ENCODE results near the gene ETNPPL.

DNA sequence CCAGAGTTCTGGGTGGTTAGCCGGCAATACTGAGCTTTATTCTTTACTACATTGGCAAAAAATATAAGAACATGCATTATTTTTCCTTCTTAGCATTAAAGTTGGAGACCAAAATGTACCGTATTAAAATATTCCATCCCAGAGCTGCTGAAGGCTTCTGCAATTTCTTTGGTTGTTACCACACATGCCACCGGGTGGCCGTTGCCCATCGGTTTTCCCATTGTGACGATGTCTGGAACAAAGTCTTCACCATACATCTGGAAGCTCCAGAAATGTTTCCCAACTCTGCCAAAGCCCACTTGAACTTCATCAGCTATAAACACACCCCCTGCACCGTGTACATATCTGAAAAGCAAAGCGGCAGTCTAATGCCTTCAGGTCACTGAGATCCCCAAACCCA, 13.7 kb downstream of the ETNPPL start:
- TF ChIP-seq, protein P1, sequence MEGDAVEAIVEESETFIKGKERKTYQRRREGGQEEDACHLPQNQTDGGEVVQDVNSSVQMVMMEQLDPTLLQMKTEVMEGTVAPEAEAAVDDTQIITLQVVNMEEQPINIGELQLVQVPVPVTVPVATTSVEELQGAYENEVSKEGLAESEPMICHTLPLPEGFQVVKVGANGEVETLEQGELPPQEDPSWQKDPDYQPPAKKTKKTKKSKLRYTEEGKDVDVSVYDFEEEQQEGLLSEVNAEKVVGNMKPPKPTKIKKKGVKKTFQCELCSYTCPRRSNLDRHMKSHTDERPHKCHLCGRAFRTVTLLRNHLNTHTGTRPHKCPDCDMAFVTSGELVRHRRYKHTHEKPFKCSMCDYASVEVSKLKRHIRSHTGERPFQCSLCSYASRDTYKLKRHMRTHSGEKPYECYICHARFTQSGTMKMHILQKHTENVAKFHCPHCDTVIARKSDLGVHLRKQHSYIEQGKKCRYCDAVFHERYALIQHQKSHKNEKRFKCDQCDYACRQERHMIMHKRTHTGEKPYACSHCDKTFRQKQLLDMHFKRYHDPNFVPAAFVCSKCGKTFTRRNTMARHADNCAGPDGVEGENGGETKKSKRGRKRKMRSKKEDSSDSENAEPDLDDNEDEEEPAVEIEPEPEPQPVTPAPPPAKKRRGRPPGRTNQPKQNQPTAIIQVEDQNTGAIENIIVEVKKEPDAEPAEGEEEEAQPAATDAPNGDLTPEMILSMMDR (IDR thresholded peaks at IDR 0.05; ENCODE audit: insufficient read depth, low read length, poor library complexity, severe bottlenecking): no peak
- TF ChIP-seq EZH2phosphoT487 (conservative IDR thresholded peaks at IDR 0.05; ENCODE audit: low read length): no peak

All from SU-DHL-6 (cell line).